Activated CD8-positive, alpha-beta memory T cell treated with anti-CD3 and anti-CD28 coated beads, Interleukin-2, amount 50 U/mL, for 4 hours (primary cell): ENCODE data around the gene ITGAV.

Experiments
- DNase-seq: peaks from one replicate; pipeline ENCODE4 v3.0.0-alpha.2; 2020

ITGAV gene

GRCh38 chr2:186575856-186576255, 14.0 kb upstream of the ITGAV start:
- no peak for DNase-seq

DNA sequence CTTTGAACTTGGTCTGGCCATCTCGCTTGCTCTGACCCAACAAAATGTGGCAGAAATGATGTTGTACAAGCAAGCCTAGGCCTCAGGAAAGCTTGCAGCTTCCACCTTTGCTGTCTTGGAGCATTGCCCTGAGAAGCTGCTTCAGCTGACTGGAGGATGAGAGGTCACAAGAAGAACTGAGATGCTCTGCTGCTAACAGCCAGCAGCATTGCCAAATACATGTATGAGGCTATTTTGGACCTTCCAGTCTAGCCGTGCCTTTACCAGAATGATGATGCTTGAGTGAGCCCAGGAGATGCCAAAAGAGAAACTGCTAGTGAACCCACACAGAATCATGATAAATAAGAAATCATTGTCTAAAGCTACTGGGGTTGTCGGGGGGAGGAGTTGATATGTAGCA, 13.2 kb upstream of the ITGAV start:
- no peak for DNase-seq

DNA sequence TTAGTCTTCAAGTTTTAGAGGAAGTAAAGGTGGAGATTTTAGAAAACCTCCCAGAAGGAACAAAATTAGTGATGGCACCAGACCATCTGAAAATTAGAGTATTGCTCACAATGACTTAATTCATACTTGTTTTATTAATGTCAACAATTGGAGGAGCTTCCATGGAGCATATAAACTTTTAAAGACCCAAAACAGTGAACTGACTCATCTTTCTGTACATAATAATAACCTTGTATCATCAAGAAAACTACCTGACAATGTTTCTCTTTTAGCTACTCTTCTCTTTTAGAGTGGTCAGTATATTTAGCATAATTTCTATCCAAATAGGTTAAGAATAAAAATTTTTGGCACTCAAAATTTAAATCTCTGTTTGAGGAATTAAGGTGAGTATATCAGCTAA, 7.2 kb upstream of the ITGAV start:
- no peak for DNase-seq

DNA sequence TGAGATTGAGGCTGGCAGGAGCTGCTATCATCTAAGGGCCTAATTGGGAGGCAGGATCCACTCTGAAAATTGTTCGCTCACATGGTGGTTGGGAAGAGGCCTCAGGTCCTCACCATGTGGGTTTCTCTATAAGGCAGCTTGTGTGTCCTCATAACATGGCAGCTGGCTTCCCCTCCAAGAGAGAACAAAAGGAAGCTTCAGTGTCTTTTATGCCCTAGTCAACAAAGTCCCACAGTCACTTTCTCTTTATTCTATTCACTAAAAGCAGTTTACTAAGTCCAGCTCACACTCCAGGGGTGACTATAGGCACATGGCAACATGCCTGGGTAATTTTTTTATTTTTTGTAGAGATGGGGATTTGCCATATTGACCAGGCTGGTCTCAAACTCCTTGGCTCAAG, 5.8 kb upstream of the ITGAV start:
- no peak for DNase-seq

DNA sequence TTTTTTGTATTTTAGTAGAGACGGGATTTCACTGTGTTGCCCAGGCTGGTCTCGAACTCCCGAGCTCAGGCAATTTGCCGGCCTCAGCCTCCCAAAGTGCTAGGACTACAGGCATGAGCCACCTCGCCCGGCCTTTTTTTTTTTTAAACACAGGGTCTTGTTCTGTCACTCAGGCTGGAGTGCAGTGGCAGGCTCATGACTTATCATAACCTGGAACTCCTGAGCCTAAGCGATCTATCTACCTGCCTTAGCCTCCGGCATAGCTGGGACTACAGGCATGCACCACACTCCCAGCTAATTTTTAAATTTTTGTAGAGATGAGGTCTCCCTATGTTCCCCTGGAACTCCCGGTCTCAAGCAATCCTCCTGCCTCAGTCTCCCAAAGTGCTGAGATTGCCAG, 1.4 kb upstream of the ITGAV start:
- no peak for DNase-seq

DNA sequence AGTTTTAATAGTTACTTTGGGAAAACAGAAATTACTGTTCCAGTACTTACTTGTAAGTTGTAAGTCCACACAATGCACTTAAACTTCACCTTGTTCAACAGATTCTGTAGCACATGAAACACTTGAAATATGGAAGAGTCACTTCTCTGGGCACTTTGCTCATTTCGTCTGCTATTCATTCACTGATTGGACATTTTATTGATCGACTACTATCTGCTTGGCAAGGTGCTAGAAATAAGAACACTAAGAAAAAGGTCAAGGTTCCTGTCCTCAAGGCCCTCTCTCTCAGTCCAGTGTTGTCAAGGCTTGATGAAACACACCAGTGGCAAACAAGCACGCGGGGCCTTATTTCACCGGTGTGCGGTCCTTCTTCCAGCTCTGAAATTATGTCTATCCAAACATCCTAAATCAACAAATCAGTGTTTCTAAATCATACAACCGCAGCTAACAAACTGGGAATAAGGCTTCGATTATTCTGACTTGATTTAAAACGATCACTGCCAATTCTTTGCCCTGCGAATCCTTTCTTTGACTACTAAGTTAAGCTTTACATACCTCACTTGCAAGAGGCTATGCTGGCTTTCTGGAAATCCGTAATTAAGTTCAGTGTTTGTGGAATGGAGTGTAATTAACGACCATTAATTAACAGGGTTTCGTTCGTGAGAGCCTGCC, 780 bp upstream of the ITGAV start:
- DNase-seq = no peak

DNA sequence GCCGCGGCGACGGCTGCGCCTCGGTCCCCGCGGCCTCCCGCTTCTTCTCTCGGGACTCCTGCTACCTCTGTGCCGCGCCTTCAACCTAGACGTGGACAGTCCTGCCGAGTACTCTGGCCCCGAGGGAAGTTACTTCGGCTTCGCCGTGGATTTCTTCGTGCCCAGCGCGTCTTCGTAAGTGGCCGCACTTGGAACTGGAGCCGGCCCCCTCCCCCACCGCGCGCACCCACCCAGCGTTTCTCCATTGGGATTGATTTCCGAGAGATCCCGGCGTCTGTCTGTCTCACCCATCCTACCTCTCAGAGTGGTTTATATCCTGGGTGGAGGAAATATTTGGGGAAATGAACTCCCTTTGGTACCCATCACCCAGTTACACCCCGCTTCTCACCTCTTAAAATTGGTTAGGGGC, 498 bp downstream of the ITGAV start:
- no peak for DNase-seq

- DNase-seq = peak; percentile 32
Observed at GRCh38 chr2:186590759-186591505, 1.1 kb downstream of the ITGAV start.

GRCh38 chr2:186591506-186591890, 1.6 kb downstream of the ITGAV start:
- DNase-seq = no peak

- no peak for DNase-seq
Observed at GRCh38 chr2:186592137-186592875, 2.5 kb downstream of the ITGAV start.

DNA sequence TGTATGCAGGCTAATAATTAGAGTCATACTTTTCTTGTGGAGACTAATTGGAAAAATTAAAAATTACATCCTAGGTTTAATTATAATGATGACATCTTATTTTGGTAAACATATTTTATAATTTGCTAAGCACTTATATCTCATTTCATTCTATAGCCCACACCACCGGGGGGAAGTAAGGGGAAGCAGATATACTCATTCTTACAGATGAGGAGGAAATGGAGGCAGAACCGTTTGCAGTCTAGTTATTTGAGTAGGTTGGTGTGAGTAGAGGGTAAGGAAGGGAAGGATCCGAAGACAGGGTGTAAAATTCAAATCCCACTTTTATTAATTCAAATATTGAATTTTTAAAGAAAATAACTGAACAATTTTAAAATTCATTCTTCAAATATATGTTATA, 3.7 kb downstream of the ITGAV start:
- DNase-seq = no peak

DNA sequence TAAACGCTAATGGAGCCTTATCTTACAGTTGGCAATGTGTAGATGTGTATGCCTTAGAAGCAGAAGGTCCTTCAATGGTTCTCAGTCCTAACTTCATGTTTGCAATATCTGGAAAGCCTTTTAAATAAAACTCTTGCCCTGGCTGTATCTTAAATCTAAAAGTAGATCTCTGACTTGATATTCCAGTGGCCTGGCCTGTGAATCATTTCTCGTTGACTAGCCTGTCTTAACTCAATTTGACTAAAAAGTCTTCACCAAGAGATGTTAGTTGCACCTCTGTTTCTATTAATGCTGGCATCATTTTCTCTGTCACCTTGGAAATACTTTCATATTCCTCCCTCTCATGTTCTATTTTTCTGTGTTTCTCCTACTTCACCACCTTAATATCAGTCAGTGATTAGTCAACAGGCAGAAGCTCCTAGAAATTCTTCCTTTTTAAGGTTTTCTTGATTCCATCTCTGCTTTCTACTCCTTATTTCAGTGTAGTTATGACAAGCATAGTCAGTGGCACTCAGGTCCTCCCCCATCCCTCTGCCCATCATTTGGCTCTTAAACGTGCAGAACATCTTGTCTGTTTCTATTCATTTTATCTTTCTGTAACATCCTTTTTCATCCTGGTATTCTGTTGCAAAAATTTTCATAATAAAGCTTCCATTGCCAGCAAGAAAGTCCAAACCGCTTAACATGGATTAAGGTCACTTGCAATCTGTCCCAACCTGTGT, 4.3 kb downstream of the ITGAV start:
- no peak for DNase-seq

DNA sequence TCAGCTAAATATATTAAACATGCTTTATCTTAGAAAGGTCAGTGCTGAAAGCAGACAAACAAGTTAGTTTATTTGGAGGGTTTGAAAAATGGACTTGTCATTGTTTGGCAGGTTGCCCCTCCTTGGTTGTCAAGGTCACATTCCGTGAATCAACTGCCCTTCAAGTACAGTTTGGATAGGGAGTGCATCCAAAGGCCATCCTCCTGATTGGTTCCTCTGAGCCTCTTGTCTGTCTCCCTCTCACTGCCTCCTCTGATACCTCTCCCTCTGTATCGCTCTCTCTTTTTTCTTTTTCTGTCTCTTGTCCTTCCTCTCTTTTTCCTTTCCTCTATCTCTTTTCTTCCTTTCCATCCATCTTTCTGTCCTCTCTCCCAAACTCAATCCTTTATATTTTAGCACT, 5.4 kb downstream of the ITGAV start:
- no peak for DNase-seq

GRCh38 chr2:186599186-186599778, 9.4 kb downstream of the ITGAV start:
- DNase-seq = no peak

- DNase-seq = no peak
Observed at GRCh38 chr2:186603286-186603685, 13.4 kb downstream of the ITGAV start.

- DNase-seq = no peak
Observed at GRCh38 chr2:186605041-186605440, 15.2 kb downstream of the ITGAV start.

DNA sequence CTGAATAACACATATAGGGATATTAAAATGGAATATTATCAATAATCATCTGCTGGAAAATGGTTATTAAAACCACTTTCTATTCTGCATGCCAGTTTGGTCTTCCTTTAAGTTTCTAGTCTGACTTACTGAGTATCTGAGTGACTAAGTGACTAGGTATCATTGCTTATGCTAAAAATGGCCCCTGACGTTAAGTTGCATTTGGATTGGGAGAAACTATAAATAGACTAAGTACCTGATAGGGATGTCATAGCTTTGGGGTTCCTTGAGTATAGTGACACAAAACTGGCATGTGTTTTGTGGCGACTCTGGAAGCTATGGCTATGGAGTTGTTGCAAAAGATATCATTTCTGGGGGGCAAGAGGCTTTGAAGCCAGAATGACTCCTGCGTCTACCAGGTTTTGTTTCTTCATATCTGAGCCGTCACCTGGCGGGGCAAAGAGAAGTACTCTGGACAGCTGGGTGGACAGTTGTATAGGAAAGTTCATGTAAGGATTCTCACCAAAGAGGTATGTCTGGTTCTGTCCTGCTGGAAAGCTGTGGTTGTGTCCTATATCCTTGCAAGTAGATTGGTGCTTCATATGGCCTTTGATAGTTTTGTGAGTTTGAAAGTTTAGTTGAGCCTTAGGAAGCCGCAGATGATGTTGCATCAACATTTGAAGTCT, 17.9 kb downstream of the ITGAV start:
- no peak for DNase-seq

GRCh38 chr2:186610785-186611184, 20.9 kb downstream of the ITGAV start:
- no peak for DNase-seq

GRCh38 chr2:186611526-186611925, 21.7 kb downstream of the ITGAV start:
- no peak for DNase-seq

DNA sequence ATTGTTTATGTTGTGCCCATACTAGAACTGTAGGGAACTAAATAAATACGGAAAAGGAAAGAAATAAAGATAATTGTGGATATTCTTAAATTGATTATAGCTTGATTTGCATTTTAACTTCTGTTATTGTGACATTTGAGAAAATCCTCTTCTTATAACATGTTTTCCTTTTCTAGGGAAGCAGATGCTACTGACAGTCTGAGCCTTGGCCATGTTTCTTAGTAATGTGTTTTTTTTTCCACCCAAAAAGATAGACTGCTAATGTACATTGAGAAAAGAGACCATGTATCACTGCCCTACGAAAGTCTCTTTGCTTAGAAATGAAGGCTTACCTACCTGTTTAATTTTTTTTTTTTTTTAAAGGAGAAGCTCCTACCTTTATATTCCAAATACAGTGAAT, 22.2 kb downstream of the ITGAV start:
- no peak for DNase-seq

GRCh38 chr2:186612555-186613440, 22.9 kb downstream of the ITGAV start:
- DNase-seq = no peak
